OCI-LY1 (cell line): ENCODE measurements around the gene SHROOM1.

Experiments used
- H2AFZ ChIP-seq: fragments of 200-600 bp; sonication (generic), shearing (Covaris generic); 2 replicates; pipeline ENCODE4 v1.6.0; 2014; ENCODE audit warnings: antibody characterized with exemption, mild to moderate bottlenecking, low read length
- H3F3A ChIP-seq: fragments of 200-600 bp; sonication (generic), shearing (Covaris generic); 2 replicates; pipeline ENCODE4 v1.6.0; 2014; ENCODE audit warnings: mild to moderate bottlenecking, antibody characterized with exemption, low read length, moderate library complexity; ENCODE audit not compliant: insufficient read depth
- H3K27ac ChIP-seq: fragments of 200-600 bp; sonication (generic); 2 replicates; pipeline ENCODE4 v1.5.1; 2014; ENCODE audit warnings: low read length, mixed run types, mild to moderate bottlenecking, low read depth; ENCODE audit not compliant: poor library complexity, severe bottlenecking
- H3K27me3 ChIP-seq: fragments of 200-600 bp; sonication (generic); 2 replicates; pipeline ENCODE4 v1.6.0; 2014; ENCODE audit warnings: antibody characterized with exemption, mild to moderate bottlenecking, low read length, moderate library complexity; ENCODE audit not compliant: insufficient read depth
- H3K36me3 ChIP-seq: fragments of 200-600 bp; sonication (generic); 2 replicates; pipeline ENCODE4 v1.6.1; 2014; ENCODE audit warnings: mild to moderate bottlenecking, antibody characterized with exemption, low read length, moderate library complexity, mixed read lengths; ENCODE audit not compliant: insufficient read depth
- H3K4me1 ChIP-seq: fragments of 200-600 bp; sonication (generic); 2 replicates; pipeline ENCODE4 v1.5.1; 2014; ENCODE audit warnings: mild to moderate bottlenecking, low read length, moderate library complexity; ENCODE audit not compliant: insufficient read depth, severe bottlenecking
- H3K4me2 ChIP-seq: fragments of 200-600 bp; sonication (generic), shearing (Covaris generic); 2 replicates; pipeline ENCODE4 v1.6.1; 2014; ENCODE audit warnings: low read length
- H3K4me3 ChIP-seq: fragments of 200-600 bp; sonication (generic); 2 replicates; pipeline ENCODE4 v1.5.1; 2014; ENCODE audit warnings: low read length, low read depth, mild to moderate bottlenecking, mixed read lengths; ENCODE audit not compliant: poor library complexity, severe bottlenecking
- H3K79me2 ChIP-seq: fragments of 200-600 bp; shearing (Covaris generic); 2 replicates; pipeline ENCODE4 v1.6.1; 2016; ENCODE audit warnings: mixed run types, low read length, mixed read lengths; ENCODE audit not compliant: insufficient read depth
- H3K9ac ChIP-seq: fragments of 200-600 bp; sonication (generic), shearing (Covaris generic); 2 replicates; pipeline ENCODE4 v1.6.1; 2014; ENCODE audit warnings: mild to moderate bottlenecking, low read length, mixed read lengths
- H3K9me2 ChIP-seq: fragments of 200-600 bp; sonication (generic), shearing (Covaris generic); 2 replicates; pipeline ENCODE4 v1.6.1; 2014; ENCODE audit warnings: low read depth, mild to moderate bottlenecking, low read length, mixed read lengths
- H3K9me3 ChIP-seq: fragments of 200-600 bp; shearing (Covaris generic); 2 replicates; pipeline ENCODE4 v1.6.1; 2014; ENCODE audit warnings: low read length, mixed read lengths
- H4K20me1 ChIP-seq: fragments of 200-600 bp; sonication (generic), shearing (Covaris generic); 2 replicates; pipeline ENCODE4 v1.6.0; 2016; ENCODE audit warnings: mild to moderate bottlenecking, low read length; ENCODE audit not compliant: insufficient read depth
- EZH2 ChIP-seq: fragments of 200-600 bp; sonication (generic), shearing (Covaris generic); IDR thresholded peaks from 2 replicates; pipeline ENCODE4 v1.8.0; 2017; ENCODE audit warnings: borderline replicate concordance, mixed run types, mild to moderate bottlenecking, antibody characterized with exemption, low read length, moderate library complexity, mixed read lengths
- TF ChIP-seq, protein P1 (sequence below): fragments of 200-600 bp; sonication (generic), shearing (Covaris generic); IDR thresholded peaks from 2 replicates; pipeline ENCODE4 v1.5.1; 2017; ENCODE audit warnings: mild to moderate bottlenecking, antibody characterized with exemption, low read length, moderate library complexity, mixed read lengths

SHROOM1 gene

GRCh38 chr5:132797651-132798050 lies 32.8 kb downstream of the SHROOM1 start:
- Histone ChIP-seq H4K20me1 (no peaks in the 10 kb centered on the region), H3F3A (no peaks in the 10 kb centered on the region), H2AFZ (no peak overlapping the region), H3K4me3 (no peak overlapping the region), H3K36me3 (no peaks in the 10 kb centered on the region), H3K27ac (no peak overlapping the region), H3K9ac (no peak overlapping the region), H3K4me1 (no peaks in the 10 kb centered on the region), H3K27me3 (peaks cover 5% of the 10 kb centered on the region), H3K9me3 (no peaks in the 10 kb centered on the region), H3K79me2 (no peaks in the 10 kb centered on the region), H3K4me2 (no peak overlapping the region), H3K9me2 (no peaks in the 10 kb centered on the region)
- TF ChIP-seq, protein P1, sequence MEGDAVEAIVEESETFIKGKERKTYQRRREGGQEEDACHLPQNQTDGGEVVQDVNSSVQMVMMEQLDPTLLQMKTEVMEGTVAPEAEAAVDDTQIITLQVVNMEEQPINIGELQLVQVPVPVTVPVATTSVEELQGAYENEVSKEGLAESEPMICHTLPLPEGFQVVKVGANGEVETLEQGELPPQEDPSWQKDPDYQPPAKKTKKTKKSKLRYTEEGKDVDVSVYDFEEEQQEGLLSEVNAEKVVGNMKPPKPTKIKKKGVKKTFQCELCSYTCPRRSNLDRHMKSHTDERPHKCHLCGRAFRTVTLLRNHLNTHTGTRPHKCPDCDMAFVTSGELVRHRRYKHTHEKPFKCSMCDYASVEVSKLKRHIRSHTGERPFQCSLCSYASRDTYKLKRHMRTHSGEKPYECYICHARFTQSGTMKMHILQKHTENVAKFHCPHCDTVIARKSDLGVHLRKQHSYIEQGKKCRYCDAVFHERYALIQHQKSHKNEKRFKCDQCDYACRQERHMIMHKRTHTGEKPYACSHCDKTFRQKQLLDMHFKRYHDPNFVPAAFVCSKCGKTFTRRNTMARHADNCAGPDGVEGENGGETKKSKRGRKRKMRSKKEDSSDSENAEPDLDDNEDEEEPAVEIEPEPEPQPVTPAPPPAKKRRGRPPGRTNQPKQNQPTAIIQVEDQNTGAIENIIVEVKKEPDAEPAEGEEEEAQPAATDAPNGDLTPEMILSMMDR, result no peak
- TF ChIP-seq EZH2, result no peak

GRCh38 chr5:132791026-132791425 lies 39.4 kb downstream of the SHROOM1 start:
- Histone ChIP-seq H3K9me3 (no peaks in the 10 kb centered on the region), H3K4me1 (no peaks in the 10 kb centered on the region), H3K4me2 (no peak overlapping the region), H2AFZ (no peak overlapping the region), H3K36me3 (no peaks in the 10 kb centered on the region), H3K79me2 (no peaks in the 10 kb centered on the region), H3K27ac (no peak overlapping the region), H3K4me3 (no peak overlapping the region), H3F3A (no peaks in the 10 kb centered on the region), H3K9ac (no peak overlapping the region), H4K20me1 (no peaks in the 10 kb centered on the region), H3K9me2 (no peaks in the 10 kb centered on the region), H3K27me3 (peaks cover 9% of the 10 kb centered on the region)
- TF ChIP-seq, protein P1, result no peak
- TF ChIP-seq EZH2, result no peak

DNA sequence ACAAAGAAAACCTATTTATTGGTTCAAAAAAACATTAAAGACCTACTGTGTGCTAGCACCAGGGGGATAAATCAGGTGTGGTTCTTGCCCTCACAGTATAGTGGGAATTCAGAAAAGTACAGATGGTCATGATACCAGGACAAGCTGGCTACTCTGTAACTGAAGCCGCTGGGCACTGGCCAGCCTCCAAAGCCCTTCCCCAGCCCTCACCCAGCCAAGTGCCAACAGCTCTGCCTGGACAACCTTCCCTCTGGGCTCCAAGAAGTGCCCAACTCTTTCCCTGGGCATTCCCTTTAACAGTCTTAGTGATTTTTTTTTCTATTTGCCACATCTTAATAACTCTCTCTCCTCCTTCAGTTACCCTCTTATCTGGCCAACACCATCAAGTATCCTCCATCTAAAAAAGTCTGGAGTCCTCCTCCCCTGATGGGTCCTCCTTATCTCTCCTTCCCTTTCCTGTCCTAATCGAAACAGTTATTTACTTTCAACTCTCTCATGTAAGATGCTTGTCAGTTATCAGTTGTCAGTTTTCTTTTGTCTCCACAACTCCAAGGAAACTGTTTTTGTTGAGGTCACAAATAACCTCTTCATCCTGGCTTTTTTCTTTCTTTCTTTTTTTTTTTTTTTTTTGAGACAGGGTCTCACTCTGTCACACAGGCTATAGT lies 40.1 kb downstream of the SHROOM1 start:
- no peak for TF ChIP-seq EZH2
- TF ChIP-seq, protein P1, result no peak
- Histone ChIP-seq H3K79me2 (no peaks in the 10 kb centered on the region), H3K27me3 (peaks cover 9% of the 10 kb centered on the region), H3F3A (no peaks in the 10 kb centered on the region), H4K20me1 (no peaks in the 10 kb centered on the region), H2AFZ (no peak overlapping the region), H3K9me3 (no peaks in the 10 kb centered on the region), H3K4me3 (no peak overlapping the region), H3K4me1 (no peaks in the 10 kb centered on the region), H3K9ac (no peak overlapping the region), H3K27ac (no peak overlapping the region), H3K4me2 (no peak overlapping the region), H3K9me2 (no peaks in the 10 kb centered on the region), H3K36me3 (no peaks in the 10 kb centered on the region)
